A549 (cell line): ENCODE data around the gene PLSCR2. TPM values are rescaled to one million over a fixed set of nuclear protein-coding genes. Genes with fewer than 3 reads are reported as not detected.

Experiments
- ATAC-seq, 2 experiments: fragments of 200-7000 bp in 1 of 2; fragments of >200 bp in 1 of 2; cut with Nextera tagmentation in 1 of 2; cut with Tn5 transposase in 1 of 2; 3 replicates each; pipeline versions ENCODE4 v1.8.0 to v1.9.1; 2018 to 2020; ENCODE audit warnings: mild to moderate bottlenecking in 1 of 2, moderate library complexity in 1 of 2
- CTCF ChIA-PET: fragments of 300-600 bp; sonication (Branson Sonifier 250); formaldehyde crosslinking; extraction: SDS; loops from one replicate; lab custom pipeline; 2021; ENCODE audit warnings: antibody characterized with exemption, inconsistent platforms; lab: Yijun Ruan, JAX
- POLR2A ChIA-PET: fragments of 350-600 bp; formaldehyde crosslinking; extraction: SDS; loops from one replicate; lab custom pipeline; 2021; ENCODE audit warnings: antibody characterized with exemption, inconsistent platforms; lab: Yijun Ruan, JAX
- DNase-seq, 2 experiments: peaks; one replicate each; pipeline versions ENCODE4 v3.0.0 to v3.0.0-alpha.2; 2011 to 2016; ENCODE audit warnings: low read depth in 1 of 2, low spot score in 1 of 2
- FAIRE-seq: peaks from 2 replicates; lab custom pipeline; 2011; peaks lifted over from hg19 to GRCh38; lab: Jason Lieb, UNC
- H3K27ac ChIP-seq, 2 experiments: fragments of >200 bp; sonication (Bioruptor Twin); formaldehyde crosslinking; 3 replicates each; pipeline ENCODE4 v1.5.1; 2016 to 2017
- H3K4me1 ChIP-seq: fragments of >200 bp; sonication (Bioruptor Twin); formaldehyde crosslinking; 3 replicates; pipeline ENCODE4 v1.6.1; 2016
- H3K4me2 ChIP-seq: fragments of >200 bp; sonication (Bioruptor Twin); formaldehyde crosslinking; 3 replicates; pipeline ENCODE4 v1.6.1; 2016
- H3K4me3 ChIP-seq: fragments of >200 bp; sonication (Bioruptor Twin); formaldehyde crosslinking; 3 replicates; pipeline ENCODE4 v1.5.1; 2016
- H3K9me3 ChIP-seq: fragments of >200 bp; sonication (Bioruptor Twin); formaldehyde crosslinking; 3 replicates; pipeline ENCODE4 v1.6.1; 2016
- BCL3 ChIP-seq: fragments of >200 bp; sonication (Bioruptor Twin); formaldehyde crosslinking; IDR thresholded peaks from 3 replicates; pipeline ENCODE4 v1.6.1; 2016
- CBX2 ChIP-seq: fragments of 200-600 bp; sonication (generic); IDR thresholded peaks from 2 replicates; pipeline ENCODE4 v1.6.1; 2016; ENCODE audit warnings: low read depth, mild to moderate bottlenecking, borderline replicate concordance
- CBX8 ChIP-seq: fragments of 200-600 bp; sonication (generic); IDR thresholded peaks from 2 replicates; pipeline ENCODE4 v1.6.1; 2016
- CEBPB ChIP-seq, 2 experiments: fragments of >200 bp in 1 of 2; sonication (Bioruptor Twin) in 1 of 2; formaldehyde crosslinking in 1 of 2; IDR thresholded peaks; 2 replicates each; pipeline ENCODE4 v1.6.1; 2012 to 2016
- CHD2 ChIP-seq: fragments of 150-350 bp; IDR thresholded peaks from 2 replicates; pipeline ENCODE4 v1.6.1; 2014; ENCODE audit warnings: low read length; ENCODE audit not compliant: partially characterized antibody
- CHD4 ChIP-seq: fragments of 200-600 bp; sonication (generic); IDR thresholded peaks from 2 replicates; pipeline ENCODE4 v1.6.1; 2016; ENCODE audit warnings: antibody characterized with exemption, mild to moderate bottlenecking, borderline replicate concordance
- EHF ChIP-seq: fragments of 250-450 bp; sonication (Bioruptor Pico); IDR thresholded peaks from 2 replicates; pipeline ENCODE4 v1.5.0; 2020; ENCODE audit warnings: mild to moderate bottlenecking
- EHMT2 ChIP-seq: fragments of 200-600 bp; sonication (generic); IDR thresholded peaks from 2 replicates; pipeline ENCODE4 v1.6.1; 2016; ENCODE audit warnings: antibody characterized with exemption, low read depth, mild to moderate bottlenecking, moderate library complexity
- ESRRA ChIP-seq: fragments of 150-350 bp; IDR thresholded peaks from 2 replicates; pipeline ENCODE4 v1.6.1; 2014; ENCODE audit warnings: mild to moderate bottlenecking, low read length, borderline replicate concordance
- FOSL2 ChIP-seq, 2 experiments: fragments of 450-650 bp in 1 of 2; fragments of >200 bp in 1 of 2; sonication (Bioruptor Twin) in 1 of 2; formaldehyde crosslinking; IDR thresholded peaks; 2 replicates each; pipeline versions ENCODE4 v1.5.0 to v1.6.1; 2016 to 2020; ENCODE audit warnings: mild to moderate bottlenecking in 1 of 2, moderate library complexity in 1 of 2
- FOXS1 ChIP-seq: fragments of 250-450 bp; sonication (Bioruptor Pico); IDR thresholded peaks from 2 replicates; pipeline ENCODE4 v1.5.0; 2020; ENCODE audit warnings: mild to moderate bottlenecking, moderate library complexity
- GATA3 ChIP-seq: IDR thresholded peaks from 2 replicates; pipeline ENCODE4 v1.6.1; 2012; ENCODE audit warnings: borderline replicate concordance
- HDAC2 ChIP-seq: fragments of 200-600 bp; sonication (generic); IDR thresholded peaks from 2 replicates; pipeline ENCODE4 v1.6.1; 2016
- HOXB13 ChIP-seq: fragments of 250-450 bp; sonication (Bioruptor Pico); IDR thresholded peaks from 2 replicates; pipeline ENCODE4 v1.5.0; 2020; ENCODE audit warnings: low read depth, mild to moderate bottlenecking, moderate library complexity
- HOXB5 ChIP-seq: fragments of 250-450 bp; sonication (Bioruptor Pico); IDR thresholded peaks from 2 replicates; pipeline ENCODE4 v1.5.0; 2020; ENCODE audit warnings: mild to moderate bottlenecking, moderate library complexity
- JUN ChIP-seq, 2 experiments: fragments of >200 bp; sonication (Bioruptor Twin); formaldehyde crosslinking; IDR thresholded peaks; 2 replicates in 1 of 2; 3 replicates in 1 of 2; pipeline ENCODE4 v1.6.1; 2016 to 2017
- JUNB ChIP-seq: fragments of >200 bp; sonication (Bioruptor Twin); formaldehyde crosslinking; IDR thresholded peaks from 2 replicates; pipeline ENCODE4 v1.6.1; 2016
- KDM1A ChIP-seq: fragments of 200-600 bp; sonication (generic); IDR thresholded peaks from 2 replicates; pipeline ENCODE4 v1.6.1; 2016; ENCODE audit warnings: low read depth, mild to moderate bottlenecking
- KDM5A ChIP-seq: fragments of 200-600 bp; sonication (generic); IDR thresholded peaks from 2 replicates; pipeline ENCODE4 v1.6.1; 2016; ENCODE audit warnings: antibody characterized with exemption, mild to moderate bottlenecking
- MAFK ChIP-seq: fragments of 450-650 bp; IDR thresholded peaks from 2 replicates; pipeline ENCODE4 v1.6.1; 2014; ENCODE audit not compliant: partially characterized antibody
- MAX ChIP-seq: IDR thresholded peaks from 2 replicates; pipeline ENCODE4 v1.6.1; 2012
- NFE2L2 ChIP-seq: fragments of 150-350 bp; conservative IDR thresholded peaks from 2 replicates; pipeline ENCODE4 v1.6.1; 2014; ENCODE audit warnings: low read length
- NR3C1 ChIP-seq: fragments of >200 bp; sonication (Bioruptor Twin); formaldehyde crosslinking; IDR thresholded peaks from 3 replicates; pipeline ENCODE4 v1.6.1; 2017
- PHF8 ChIP-seq: fragments of 200-600 bp; sonication (generic); IDR thresholded peaks from 2 replicates; pipeline ENCODE4 v1.6.1; 2016; ENCODE audit warnings: low read depth, mild to moderate bottlenecking, antibody characterized with exemption, moderate library complexity, borderline replicate concordance
- POLR2AphosphoS2 ChIP-seq: conservative IDR thresholded peaks from 2 replicates; pipeline ENCODE4 v1.6.1; 2012; ENCODE audit warnings: low read length, improper control_type of control experiment, inconsistent platforms
- RAD21 ChIP-seq, 2 experiments: fragments of >200 bp in 1 of 2; sonication (Bioruptor Twin) in 1 of 2; formaldehyde crosslinking in 1 of 2; IDR thresholded peaks in 1 of 2; conservative IDR thresholded peaks in 1 of 2; 2 replicates in 1 of 2; 3 replicates in 1 of 2; pipeline ENCODE4 v1.6.1; 2012 to 2018; ENCODE audit warnings: inconsistent platforms in 1 of 2
- RCOR1 ChIP-seq: fragments of 150-350 bp; IDR thresholded peaks from 2 replicates; pipeline ENCODE4 v1.6.1; 2014; ENCODE audit warnings: antibody characterized with exemption, low read length, low read depth
- RFX5 ChIP-seq: fragments of 450-650 bp; IDR thresholded peaks from 2 replicates; pipeline ENCODE4 v1.7.1; 2014; ENCODE audit warnings: antibody characterized with exemption, mild to moderate bottlenecking, moderate library complexity
- RNF2 ChIP-seq: fragments of 200-600 bp; sonication (generic); IDR thresholded peaks from 2 replicates; pipeline ENCODE4 v1.6.1; 2016; ENCODE audit warnings: low read depth, mild to moderate bottlenecking, antibody characterized with exemption, moderate library complexity, borderline replicate concordance
- SMC3 ChIP-seq: fragments of >200 bp; sonication (Bioruptor Twin); formaldehyde crosslinking; IDR thresholded peaks from 3 replicates; pipeline ENCODE4 v1.6.1; 2018; ENCODE audit warnings: inconsistent platforms
- ZC3H11A ChIP-seq: fragments of 450-650 bp; IDR thresholded peaks from 2 replicates; pipeline ENCODE4 v1.6.1; 2014; ENCODE audit warnings: antibody characterized with exemption, mild to moderate bottlenecking
- ZNF302 ChIP-seq: fragments of 250-450 bp; sonication (Bioruptor Pico); IDR thresholded peaks from 2 replicates; pipeline ENCODE4 v1.9.0; 2021; ENCODE audit warnings: inconsistent platforms, mild to moderate bottlenecking, moderate library complexity
- WGBS: methylation state at CpG from one replicate; pipeline ENCODE4 v1.1.6; 2017; ENCODE audit errors: missing lambda C conversion rate; 5-methylcytosine and 5-hydroxymethylcytosine counted together
- polyA plus RNA-seq, 4 experiments: library from polyadenylated mRNA; depleted of rRNA in 3 of 4; stranded (reverse); fragments of >200 nt; fragmentation: RNase III in 1 of 4; extraction: RNeasy Plus Mini Kit Qiagen cat#74134 plus additional on column Dnase treatment in 1 of 4; gene quantifications; 2 replicates in 3 of 4; 3 replicates in 1 of 4; pipeline ENCODE4 v1.2.3, GENCODE V29; 2011 to 2017
- TF ChIP-seq, protein P1 (sequence below): IDR thresholded peaks from 2 replicates; pipeline ENCODE4 v1.6.1; 2012
- TF ChIP-seq, protein P2 (sequence below): fragments of 450-650 bp; IDR thresholded peaks from 2 replicates; pipeline ENCODE4 v1.6.1; 2014; ENCODE audit warnings: antibody characterized with exemption

PLSCR2 gene
- polyA plus RNA-seq, 2 of the 4 experiments (the other 2 are of a cell fraction): 0.10 TPM; not detected in 1

GRCh38 chr3:146504498-146505197 is 35.3 kb upstream of the PLSCR2 start:
- peaks cover 52% of the 10 kb centered on the region for H3K4me1 ChIP-seq

DNA sequence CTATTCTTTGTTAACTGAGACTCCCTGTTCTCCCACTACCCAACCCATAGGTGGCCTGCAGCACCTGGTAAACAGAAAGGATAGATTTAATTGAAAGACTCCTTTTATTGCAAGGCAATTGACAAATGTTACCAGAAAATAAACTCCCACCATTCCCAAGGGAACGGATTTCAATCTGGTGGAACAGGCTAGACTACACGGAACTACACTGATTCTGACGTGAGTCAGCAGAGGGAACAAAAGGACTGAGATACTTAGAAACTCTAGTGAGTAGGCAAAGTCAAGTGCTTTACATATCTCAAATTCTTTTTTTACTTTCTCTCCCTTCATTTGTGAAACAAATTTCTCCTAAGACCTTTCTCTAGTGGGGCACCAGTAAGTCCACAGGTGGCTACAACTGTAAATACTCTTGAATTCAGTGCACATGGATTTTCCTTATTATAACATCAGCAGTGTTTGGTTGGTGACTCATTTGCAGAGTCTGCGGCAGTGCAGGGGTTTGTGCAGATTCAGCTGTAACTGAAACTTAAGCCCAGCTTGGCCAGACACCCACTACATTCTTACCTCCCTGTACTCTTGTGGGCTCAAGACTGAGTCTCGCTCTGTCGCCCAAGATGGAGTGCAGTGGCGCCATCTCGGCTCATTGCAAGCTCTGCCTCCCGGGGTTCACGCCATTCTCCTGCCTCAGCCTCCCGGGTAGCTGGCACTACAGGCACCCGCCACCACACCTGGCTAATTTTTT is 34.3 kb upstream of the PLSCR2 start:
- Histone ChIP-seq H3K4me3 (no peak overlapping the region), H3K27ac (peak overlapping the region; percentile 61 to 91), H3K4me2 (peak overlapping the region; percentile 42), H3K4me1 (peaks cover 52% of the 10 kb centered on the region), H3K9me3 (no peaks in the 10 kb centered on the region)
- ATAC-seq (peak; percentile 89 to 91), DNase-seq (peak; percentile 23 to 88), FAIRE-seq (peak; percentile 23)
- 43% methylated on average over 12 of the region's 12 CpGs for WGBS
- POLR2A ChIA-PET: interaction anchor here (0.6 to 2.0 kb wide), 3 partner anchors 35 to 649 kb away, joined by 3 to 14 read pairs (median 9); partner anchors contain the start of genes PLSCR1 and PLSCR2
- no peak for TF ChIP-seq CHD4
- TF ChIP-seq GATA3: peak; percentile 50; the same call in 1 of the 2 replicates
- TF ChIP-seq CEBPB (IDR thresholded peaks at IDR 0.05): 0 out of 4 replicates have a peak, but pooled peaks of 1 of the 2 experiments have one; percentile 19
- no peak for TF ChIP-seq HOXB13 (CRISPR knock-in tag)
- no peak for TF ChIP-seq KDM5A
- TF ChIP-seq HOXB5 (CRISPR knock-in tag): no peak
- TF ChIP-seq ESRRA: no peak
- TF ChIP-seq NFE2L2: no peak
- TF ChIP-seq JUN (IDR thresholded peaks at IDR 0.05): peak in 1 of 2 experiments; percentile 28; a peak in 1 of 5 replicates
- TF ChIP-seq POLR2AphosphoS2: no peak
- TF ChIP-seq, protein P1, sequence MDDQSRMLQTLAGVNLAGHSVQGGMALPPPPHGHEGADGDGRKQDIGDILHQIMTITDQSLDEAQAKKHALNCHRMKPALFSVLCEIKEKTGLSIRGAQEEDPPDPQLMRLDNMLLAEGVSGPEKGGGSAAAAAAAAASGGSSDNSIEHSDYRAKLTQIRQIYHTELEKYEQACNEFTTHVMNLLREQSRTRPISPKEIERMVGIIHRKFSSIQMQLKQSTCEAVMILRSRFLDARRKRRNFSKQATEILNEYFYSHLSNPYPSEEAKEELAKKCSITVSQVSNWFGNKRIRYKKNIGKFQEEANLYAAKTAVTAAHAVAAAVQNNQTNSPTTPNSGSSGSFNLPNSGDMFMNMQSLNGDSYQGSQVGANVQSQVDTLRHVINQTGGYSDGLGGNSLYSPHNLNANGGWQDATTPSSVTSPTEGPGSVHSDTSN: no peak
- 0 out of 3 replicates have a peak, but pooled peaks have one; percentile 3 for TF ChIP-seq SMC3
- no peak for TF ChIP-seq PHF8
- TF ChIP-seq EHMT2: no peak
- TF ChIP-seq RAD21 (conservative IDR thresholded peaks at IDR 0.05 in 1 of 2, IDR thresholded peaks at IDR 0.05 in 1 of 2): 0 out of 5 replicates have a peak, but pooled peaks of 1 of the 2 experiments have one; percentile 7
- TF ChIP-seq, protein P2, sequence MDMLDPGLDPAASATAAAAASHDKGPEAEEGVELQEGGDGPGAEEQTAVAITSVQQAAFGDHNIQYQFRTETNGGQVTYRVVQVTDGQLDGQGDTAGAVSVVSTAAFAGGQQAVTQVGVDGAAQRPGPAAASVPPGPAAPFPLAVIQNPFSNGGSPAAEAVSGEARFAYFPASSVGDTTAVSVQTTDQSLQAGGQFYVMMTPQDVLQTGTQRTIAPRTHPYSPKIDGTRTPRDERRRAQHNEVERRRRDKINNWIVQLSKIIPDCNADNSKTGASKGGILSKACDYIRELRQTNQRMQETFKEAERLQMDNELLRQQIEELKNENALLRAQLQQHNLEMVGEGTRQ: no peak
- no peak for TF ChIP-seq HDAC2
- no peak for TF ChIP-seq NR3C1
- peak; percentile 70 for TF ChIP-seq FOSL2 (IDR thresholded peaks at IDR 0.05)
- peak; percentile 87 for TF ChIP-seq FOSL2 (CRISPR knock-in tag; IDR thresholded peaks at IDR 0.05)
- 0 out of 2 replicates have a peak, but pooled peaks have one; percentile 6 for TF ChIP-seq ZNF302
- TF ChIP-seq MAX: peak; percentile 65
- no peak for TF ChIP-seq CHD2
- no peak for TF ChIP-seq EHF (CRISPR knock-in tag)
- peak; percentile 57; the same call in 1 of the 2 replicates for TF ChIP-seq JUNB
- peak; percentile 91 for TF ChIP-seq MAFK
- no peak for TF ChIP-seq BCL3
- TF ChIP-seq FOXS1 (CRISPR knock-in tag): no peak
- no peak for TF ChIP-seq CBX2
- CTCF ChIA-PET: interaction anchor here (0.8 to 1.2 kb wide), 4 partner anchors 15 to 281 kb away, joined by 3 to 5 read pairs (median 4); no protein-coding TSS in a partner anchor

More at GRCh38 chr3:146504498-146505197, 35.3 kb upstream of the PLSCR2 start:
- Histone ChIP-seq H3K4me3 (no peak overlapping the region), H3K27ac (peak overlapping the region; percentile 61 to 91), H3K9me3 (no peaks in the 10 kb centered on the region), H3K4me2 (peak overlapping the region; percentile 42; the same call in 1 of the 3 replicates)
- ATAC-seq (no peak), FAIRE-seq (no peak), DNase-seq (peak in 1 of 2 experiments; percentile 12)
- WGBS: 73% methylated on average over 3 of the region's 3 CpGs
- CTCF ChIA-PET: interaction anchor here (0.9 to 1.2 kb wide), 4 partner anchors 14 to 315 kb away, joined by 3 to 5 read pairs (median 4); no protein-coding TSS in a partner anchor
- POLR2A ChIA-PET: interaction anchor here (1.3 to 2.0 kb wide), 2 partner anchors 35 to 39 kb away, joined by 4 to 14 read pairs; partner anchors contain the start of genes PLSCR1 and PLSCR2
- no peak for TF ChIP-seq PHF8
- no peak for TF ChIP-seq GATA3
- no peak for TF ChIP-seq KDM1A
- TF ChIP-seq RCOR1: no peak
- no peak for TF ChIP-seq CBX8
- TF ChIP-seq ZC3H11A: no peak
- no peak for TF ChIP-seq MAFK
- TF ChIP-seq RNF2: no peak
- TF ChIP-seq RFX5: no peak
